HG02571 (cell line): ENCODE measurements around the gene WDFY4.

ENCODE experiments used
- ATAC-seq: cut with Tn5 transposase; IDR thresholded peaks from one replicate; pipeline ENCODE4 v1.9.1; 2021; ENCODE audit warnings: mild to moderate bottlenecking, moderate library complexity; ENCODE audit not compliant: unreplicated experiment

WDFY4 gene

GRCh38 chr10:48656241-48656913, 28.3 kb upstream of the WDFY4 start:
- ATAC-seq = peak; percentile 89

GRCh38 chr10:48656914-48657305, 27.8 kb upstream of the WDFY4 start:
- ATAC-seq = no peak

- no peak for ATAC-seq
Observed at GRCh38 chr10:48657416-48657815, 27.3 kb upstream of the WDFY4 start.

GRCh38 chr10:48658243-48658974, 26.3 kb upstream of the WDFY4 start:
- no peak for ATAC-seq

GRCh38 chr10:48658975-48659269, 25.8 kb upstream of the WDFY4 start:
- ATAC-seq = no peak

- no peak for ATAC-seq
Observed at GRCh38 chr10:48659790-48660189, 24.9 kb upstream of the WDFY4 start.

- no peak for ATAC-seq
Observed at GRCh38 chr10:48661441-48661840, 23.2 kb upstream of the WDFY4 start.

GRCh38 chr10:48667960-48668590, 16.6 kb upstream of the WDFY4 start:
- peak; percentile 37 for ATAC-seq

GRCh38 chr10:48670978-48671913, 13.4 kb upstream of the WDFY4 start:
- peak; percentile 64 for ATAC-seq

GRCh38 chr10:48671914-48672595, 12.6 kb upstream of the WDFY4 start:
- ATAC-seq = peak; percentile 33

- ATAC-seq = no peak
Observed at GRCh38 chr10:48672596-48673265, 11.9 kb upstream of the WDFY4 start.

- no peak for ATAC-seq
Observed at GRCh38 chr10:48677625-48678024, 7.0 kb upstream of the WDFY4 start.

GRCh38 chr10:48678041-48678440, 6.6 kb upstream of the WDFY4 start:
- no peak for ATAC-seq

GRCh38 chr10:48681740-48682139, 2.9 kb upstream of the WDFY4 start:
- no peak for ATAC-seq

GRCh38 chr10:48682265-48682664, 2.4 kb upstream of the WDFY4 start:
- ATAC-seq = no peak

- no peak for ATAC-seq
Observed at GRCh38 chr10:48683424-48683823, 1.2 kb upstream of the WDFY4 start.

GRCh38 chr10:48683868-48684267, 805 bp upstream of the WDFY4 start:
- no peak for ATAC-seq

GRCh38 chr10:48684463-48684791, 246 bp upstream of the WDFY4 start:
- ATAC-seq = no peak

- ATAC-seq = no peak
Observed at GRCh38 chr10:48685731-48686130, 1.1 kb downstream of the WDFY4 start.
